Activated B cell treated with CpG ODN at 0.5 μM for 24 hours (primary cell): ENCODE measurements around the gene PLCB2. TPM values are rescaled to one million over a fixed set of nuclear protein-coding genes. Genes with fewer than 3 reads are reported as not detected.
A peak's percentile ranks its signal among the peaks of the same experiment; 100 is the strongest.

Source experiments
- ATAC-seq: fragments of 200-7000 bp; cut with Tn5 transposase; one replicate; pipeline ENCODE4 v1.10.0; 2021; ENCODE audit warnings: low read depth, mild to moderate bottlenecking, moderate library complexity
- CTCF ChIA-PET: fragments of 350-600 bp; sonication (Branson Sonifier 250); formaldehyde crosslinking; loops from one replicate; lab custom pipeline; 2021; ENCODE audit warnings: antibody characterized with exemption; lab: Charles Lee
- POLR2A ChIA-PET: fragments of 350-600 bp; sonication (Branson Sonifier 250); formaldehyde crosslinking; loops from one replicate; lab custom pipeline; 2021; ENCODE audit warnings: antibody characterized with exemption; lab: Charles Lee
- DNase-seq: peaks from one replicate; pipeline ENCODE4 v3.0.0; 2022
- H3K27ac Mint-ChIP-seq: one replicate; pipeline ENCODE4 v1.8.0; 2020; ENCODE audit warnings: mixed read lengths
- H3K27me3 Mint-ChIP-seq: one replicate; pipeline ENCODE4 v1.8.0; 2021; ENCODE audit warnings: mixed read lengths
- H3K36me3 Mint-ChIP-seq: one replicate; pipeline ENCODE4 v1.8.0; 2021; ENCODE audit warnings: low read depth, mixed read lengths
- H3K4me1 Mint-ChIP-seq: one replicate; pipeline ENCODE4 v1.8.0; 2021; ENCODE audit warnings: mixed read lengths
- H3K4me3 Mint-ChIP-seq: one replicate; pipeline ENCODE4 v1.8.0; 2020; ENCODE audit warnings: mild to moderate bottlenecking, mixed read lengths
- H3K9me3 Mint-ChIP-seq: one replicate; pipeline ENCODE4 v1.8.0; 2020; ENCODE audit warnings: mixed read lengths
- intact Hi-C: fragments of 100-400 bp; cut with micrococcal nuclease; formaldehyde crosslinking; loops from one replicate; pipeline ENCODE4 v1.15.1; 2024
- total RNA-seq: library from RNA; stranded (reverse); gene quantifications from 2 replicates; pipeline ENCODE4 v1.2.3, GENCODE V29; 2022
- TF ChIP-seq, protein P1 (sequence below): fragments of 200-600 bp; IDR thresholded peaks from one replicate; pipeline ENCODE4 v1.8.0; 2022; ENCODE audit warnings: antibody characterized with exemption, mild to moderate bottlenecking

Gene PLCB2
- total RNA-seq, 1 donor from 2014 or later, result 126 TPM

DNA sequence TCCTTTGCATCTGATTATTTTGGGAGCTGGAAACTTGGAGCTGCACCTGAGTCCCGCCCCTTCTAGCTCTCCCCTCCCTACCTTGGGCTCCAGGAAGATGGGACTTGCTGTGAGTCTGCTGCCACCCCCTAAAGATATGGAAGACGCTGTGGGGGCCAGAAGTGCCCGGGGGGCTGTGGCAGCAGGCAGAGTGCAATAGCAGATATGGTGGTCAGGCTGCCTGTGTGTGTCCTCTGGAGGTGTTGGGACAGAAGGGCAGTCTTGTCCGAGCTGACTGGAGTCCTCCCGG, 68.4 kb downstream of the PLCB2 start:
- POLR2A ChIA-PET, result interaction anchor here (0.6 to 1.4 kb wide), 7 partner anchors 9 to 538 kb away, joined by 3 to 4 read pairs (median 3); no protein-coding TSS in a partner anchor
- DNase-seq, result no peak

DNA sequence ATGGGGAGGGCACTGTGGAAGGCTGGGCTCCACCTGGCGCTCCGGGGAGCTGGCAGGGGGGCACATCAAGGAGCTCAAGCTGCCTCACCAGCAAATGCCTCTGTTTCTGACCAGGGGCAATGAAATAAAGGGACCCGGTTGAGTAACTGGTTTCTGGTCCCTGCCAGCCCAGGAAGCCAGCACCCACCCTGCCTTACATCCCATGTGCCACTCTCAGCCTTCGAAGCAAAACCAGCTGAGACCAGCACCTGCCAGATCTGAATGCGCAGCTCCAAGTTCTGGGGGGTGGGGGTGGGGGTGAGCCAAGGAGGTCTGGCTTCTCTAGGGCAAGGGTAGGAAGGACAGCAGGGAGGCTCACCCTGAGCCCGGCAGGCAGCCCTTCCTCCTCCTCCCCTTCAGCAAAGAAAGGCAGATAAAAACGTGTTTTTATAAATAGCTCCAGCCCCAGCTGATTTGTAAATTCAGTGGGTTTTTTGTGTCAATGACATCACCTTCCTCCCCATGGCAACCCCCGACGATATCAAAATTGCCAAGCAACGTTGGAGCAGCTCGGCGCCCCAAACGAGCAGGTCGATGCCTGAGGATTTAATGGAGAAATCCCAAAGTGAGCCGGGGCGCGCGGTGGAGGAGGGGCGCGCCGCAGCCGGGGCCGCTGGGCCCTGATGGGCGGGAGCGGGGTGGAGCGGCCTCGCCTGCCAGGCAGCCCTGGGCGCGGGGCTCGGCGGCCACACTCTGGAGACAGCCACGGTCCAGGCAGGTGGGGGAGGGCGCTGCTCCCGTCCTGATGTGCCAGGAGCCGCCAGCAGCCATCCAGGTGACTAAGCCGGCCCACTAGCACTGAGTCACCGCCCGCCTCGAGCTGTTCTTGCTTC, 69.0 kb downstream of the PLCB2 start, which contains the start of gene PAK6:
Gene PAK6, plus strand, starts transcription at position 532 of the 872 bp plus-strand sequence. CDS start 25,723 bp downstream, outside the sequence.
- no peak within 1 kb of the TSS for H3K27ac Mint-ChIP-seq
- POLR2A ChIA-PET, result interaction anchor here (0.6 to 1.4 kb wide), 10 partner anchors 8 to 539 kb away, joined by 3 to 8 read pairs (median 3); no protein-coding TSS in a partner anchor

More for the DNA sequence above, 68.4 kb downstream of the PLCB2 start:
- CTCF ChIA-PET, result interaction anchor here (0.7 to 2.3 kb wide), 4 partner anchors 23 to 105 kb away, joined by 3 to 10 read pairs (median 6); no protein-coding TSS in a partner anchor
- peaks cover 12% of the 10 kb centered on the region for H3K27me3 Mint-ChIP-seq
- peaks cover 35% of the 10 kb centered on the region for H3K4me1 Mint-ChIP-seq
- H3K36me3 Mint-ChIP-seq, result no peaks in the 10 kb centered on the region
- no peaks in the 10 kb centered on the region for H3K9me3 Mint-ChIP-seq
- ATAC-seq, result no peak
- TF ChIP-seq, protein P1, sequence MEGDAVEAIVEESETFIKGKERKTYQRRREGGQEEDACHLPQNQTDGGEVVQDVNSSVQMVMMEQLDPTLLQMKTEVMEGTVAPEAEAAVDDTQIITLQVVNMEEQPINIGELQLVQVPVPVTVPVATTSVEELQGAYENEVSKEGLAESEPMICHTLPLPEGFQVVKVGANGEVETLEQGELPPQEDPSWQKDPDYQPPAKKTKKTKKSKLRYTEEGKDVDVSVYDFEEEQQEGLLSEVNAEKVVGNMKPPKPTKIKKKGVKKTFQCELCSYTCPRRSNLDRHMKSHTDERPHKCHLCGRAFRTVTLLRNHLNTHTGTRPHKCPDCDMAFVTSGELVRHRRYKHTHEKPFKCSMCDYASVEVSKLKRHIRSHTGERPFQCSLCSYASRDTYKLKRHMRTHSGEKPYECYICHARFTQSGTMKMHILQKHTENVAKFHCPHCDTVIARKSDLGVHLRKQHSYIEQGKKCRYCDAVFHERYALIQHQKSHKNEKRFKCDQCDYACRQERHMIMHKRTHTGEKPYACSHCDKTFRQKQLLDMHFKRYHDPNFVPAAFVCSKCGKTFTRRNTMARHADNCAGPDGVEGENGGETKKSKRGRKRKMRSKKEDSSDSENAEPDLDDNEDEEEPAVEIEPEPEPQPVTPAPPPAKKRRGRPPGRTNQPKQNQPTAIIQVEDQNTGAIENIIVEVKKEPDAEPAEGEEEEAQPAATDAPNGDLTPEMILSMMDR, result no peak
- H3K27ac Mint-ChIP-seq, result no peak overlapping the region
- peak overlapping the region; percentile 26 for H3K4me3 Mint-ChIP-seq
- intact Hi-C loops, result loop anchor here (5.0 kb wide), 1 partner anchor 33 kb away; no protein-coding TSS in a partner anchor

More for the DNA sequence above, 69.0 kb downstream of the PLCB2 start, which contains the start of gene PAK6:
- H3K36me3 Mint-ChIP-seq, result no peaks in the 10 kb centered on the region
- intact Hi-C loops, result loop anchor here (5.0 kb wide), 1 partner anchor 34 kb away; no protein-coding TSS in a partner anchor
- TF ChIP-seq, protein P1, result no peak
- H3K4me3 Mint-ChIP-seq, result peak within 1 kb of the TSS; percentile 72
- peaks cover 12% of the 10 kb centered on the region for H3K27me3 Mint-ChIP-seq
- H3K4me1 Mint-ChIP-seq, result peaks cover 37% of the 10 kb centered on the region
- CTCF ChIA-PET, result interaction anchor here (0.7 to 2.3 kb wide), 6 partner anchors 22 to 183 kb away, joined by 3 to 10 read pairs (median 4); no protein-coding TSS in a partner anchor
- ATAC-seq, result peak; percentile 48
- H3K9me3 Mint-ChIP-seq, result no peaks in the 10 kb centered on the region
- peak; percentile 36 for DNase-seq

Other genes with a start within 250 kb of the PLCB2 start
- 353 and 376 TPM in 2 replicates for gene BMF, start 199.1 kb downstream of the PLCB2 start, total RNA-seq
- 3.9 and 4.2 TPM in 2 replicates for gene BUB1B, start 146.9 kb downstream of the PLCB2 start, total RNA-seq
- gene PAK6, start 68.9 kb downstream of the PLCB2 start, total RNA-seq, result 0.34 and 0.40 TPM in 2 replicates
- 0.32 TPM in 1 of 2 replicates, not detected in the other for gene ANKRD63, start 24.9 kb downstream of the PLCB2 start, total RNA-seq
- 9.5 TPM in 2 replicates for gene INAFM2, start 15.8 kb upstream of the PLCB2 start, total RNA-seq
- 0.91 and 2.1 TPM in 2 replicates for gene CCDC9B, start 33.0 kb upstream of the PLCB2 start, total RNA-seq
- gene PHGR1, start 43.1 kb upstream of the PLCB2 start, total RNA-seq, result not detected in 2 replicates
- gene DISP2, start 50.3 kb upstream of the PLCB2 start, total RNA-seq, result 0.38 and 0.39 TPM in 2 replicates
- 11.5 and 13.4 TPM in 2 replicates for gene KNSTRN, start 74.8 kb upstream of the PLCB2 start, total RNA-seq
- 63.5 and 76.7 TPM in 2 replicates for gene IVD, start 97.9 kb upstream of the PLCB2 start, total RNA-seq
- 27.5 and 28.4 TPM in 2 replicates for gene BAHD1, start 133.0 kb upstream of the PLCB2 start, total RNA-seq
- gene CHST14, start 163.0 kb upstream of the PLCB2 start, total RNA-seq, result 10.1 and 10.2 TPM in 2 replicates